COLO668 (cell line): ENCODE results near the gene SPACA5.
"Not testable (repeated sequence)": the region's sequence is repeated elsewhere in the genome, so short reads cannot be mapped to it uniquely, and the experiment has no call there.

Experiments
- DNase-seq: peaks from one replicate; lab custom pipeline; 2025; ENCODE audit not compliant: unreplicated experiment; lab: John Stamatoyannopoulos, UW

SPACA5 gene

DNA sequence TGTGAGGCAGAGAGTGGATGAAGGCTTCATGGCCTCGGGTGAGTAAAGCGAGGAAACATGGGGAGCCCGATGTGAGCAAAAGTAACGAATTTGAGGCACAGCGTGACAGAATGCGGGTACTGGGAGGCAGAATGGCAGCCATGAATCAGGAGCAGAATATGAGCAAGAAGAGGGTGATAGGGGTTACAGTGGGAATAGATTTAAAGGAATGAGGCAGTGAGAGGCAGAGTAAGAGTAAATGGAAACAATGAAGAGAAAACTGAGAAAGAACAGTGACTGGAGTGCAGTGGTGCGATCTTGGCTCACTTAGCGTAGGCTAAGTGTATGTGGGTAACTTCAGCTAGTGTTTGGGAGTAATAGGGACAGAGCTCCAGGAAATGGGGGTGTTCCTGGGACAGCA, at the start of gene SPACA5:
SPACA5 (plus strand) TSS at position 301 of the 400 bp plus-strand sequence. CDS start 815 bp downstream, outside the sequence.
- not testable (repeated sequence) for DNase-seq

DNA sequence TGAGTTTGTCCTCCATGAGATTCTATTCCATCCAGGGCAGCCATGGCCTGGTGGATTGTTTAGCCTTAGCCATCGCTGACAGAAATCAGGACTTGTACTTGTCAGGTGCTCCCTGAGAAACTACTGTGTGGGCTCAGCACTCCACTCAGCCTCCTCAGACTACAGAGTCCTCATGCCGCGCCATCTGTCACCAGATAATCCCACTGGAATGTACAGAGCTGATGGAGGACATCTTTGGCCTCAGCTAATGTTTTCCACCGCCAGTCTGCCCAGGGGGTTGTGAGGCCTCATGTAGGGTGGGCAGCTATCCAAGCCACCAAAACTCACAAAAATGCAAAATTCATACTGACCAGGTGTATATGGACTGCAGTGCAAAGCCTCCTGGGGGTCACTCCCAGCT, 48.6 kb upstream of the SPACA5 start:
- not testable (repeated sequence) for DNase-seq

DNA sequence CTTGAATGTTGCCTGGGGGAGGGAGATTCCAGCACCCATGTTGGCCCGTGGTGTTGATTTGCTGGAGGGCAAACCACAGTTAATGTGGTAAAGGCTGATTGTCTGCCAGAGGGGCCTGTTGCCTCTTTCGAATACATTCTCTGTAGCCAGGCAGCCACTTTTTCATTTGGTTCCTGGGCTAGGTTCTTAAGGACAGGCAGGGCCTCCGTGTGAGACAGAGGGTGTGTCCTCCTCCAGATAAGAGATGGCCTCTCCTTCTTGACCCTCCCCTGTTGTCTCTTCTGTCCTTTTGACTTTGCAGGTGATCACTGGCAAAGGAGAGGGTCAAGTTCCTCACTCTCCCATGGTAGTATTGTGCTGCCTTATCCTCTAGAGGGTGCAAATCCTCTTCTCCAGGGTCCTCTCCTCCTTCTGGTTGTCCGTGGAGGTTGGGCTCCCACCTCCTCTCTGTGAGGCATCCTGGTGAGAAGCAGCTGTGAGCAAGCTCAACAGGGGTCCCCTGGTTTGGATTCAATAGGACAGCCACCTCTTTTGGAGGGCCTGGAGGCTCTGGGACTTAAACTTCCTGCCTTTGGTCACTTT, 47.9 kb upstream of the SPACA5 start:
- no peak for DNase-seq

DNA sequence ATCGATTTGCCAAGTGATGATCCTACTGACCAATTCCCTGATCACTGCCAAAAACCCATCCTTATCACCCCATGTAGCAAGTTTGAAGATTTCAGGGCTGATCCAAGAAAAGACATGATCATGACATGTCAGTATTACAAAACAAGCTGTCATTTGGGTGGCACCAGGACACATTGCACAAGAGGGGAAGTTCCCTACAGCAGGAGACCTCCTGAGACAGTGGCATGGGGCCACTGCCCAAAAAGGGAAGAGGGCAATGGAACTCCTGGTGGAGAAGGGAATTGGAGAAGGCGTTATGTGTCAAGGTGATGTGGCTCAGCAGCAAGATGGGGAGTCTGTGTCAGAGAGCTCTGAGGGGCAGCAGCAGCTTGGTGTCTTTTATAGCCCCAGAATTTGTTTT, 46.4 kb upstream of the SPACA5 start:
- no peak for DNase-seq

DNA sequence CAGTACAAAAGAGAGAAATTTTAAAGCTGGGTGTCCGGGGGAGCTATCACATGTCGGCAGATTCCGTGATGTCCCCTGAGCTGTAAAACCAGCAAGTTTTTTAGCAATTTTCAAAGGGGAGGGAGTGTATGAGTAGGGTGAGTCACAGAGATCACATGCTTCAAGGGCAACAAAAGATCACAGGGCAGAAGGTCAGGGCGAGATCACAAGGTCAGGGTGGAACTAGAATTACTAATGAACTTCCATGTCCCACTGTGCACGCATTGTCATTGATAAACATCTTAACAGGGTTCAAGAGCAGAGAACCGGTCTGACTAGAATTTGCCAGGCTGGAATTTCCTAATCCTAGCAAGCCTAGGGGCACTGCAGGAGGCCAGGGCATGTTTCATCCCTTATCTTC, 45.0 kb upstream of the SPACA5 start:
- DNase-seq: not testable (repeated sequence)

DNA sequence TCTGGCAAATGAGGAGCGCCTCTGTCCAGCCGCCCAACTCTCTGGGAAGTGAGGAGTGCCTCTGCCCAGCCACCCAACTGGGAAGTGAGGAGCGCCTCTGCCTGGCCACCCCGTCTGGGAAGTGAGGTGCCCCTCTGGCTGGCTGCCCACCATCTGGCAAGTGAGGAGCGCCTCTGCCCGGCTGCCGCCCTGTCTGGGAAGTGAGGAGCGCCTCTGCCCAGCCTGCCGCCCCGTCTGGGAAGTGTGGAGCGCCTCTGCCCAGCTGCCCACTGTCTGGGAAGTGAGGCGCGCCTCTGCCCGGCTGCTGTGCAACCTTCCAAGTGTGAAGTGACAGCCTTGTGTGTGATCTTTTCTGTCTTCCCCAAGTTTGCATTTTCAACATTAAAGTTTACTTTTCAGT, 41.3 kb upstream of the SPACA5 start:
- DNase-seq: not testable (repeated sequence)

DNA sequence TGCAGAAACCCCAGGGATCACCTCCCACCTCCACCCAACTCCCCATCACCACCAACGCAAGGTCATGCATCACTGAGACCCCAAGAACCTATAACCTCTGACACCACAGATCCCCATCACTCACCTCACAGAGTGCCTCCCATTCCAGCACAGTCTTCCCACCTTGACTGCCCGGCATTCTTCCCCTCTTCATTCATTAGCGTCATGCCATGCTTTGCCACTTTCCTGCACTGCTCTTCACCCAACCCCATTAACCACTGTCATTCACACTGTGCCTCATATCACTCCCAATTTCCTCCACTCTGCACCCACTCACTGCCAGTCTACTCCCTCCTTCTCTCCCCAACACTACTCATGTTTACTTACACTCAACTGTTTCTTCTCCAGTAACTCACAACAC, 33.6 kb upstream of the SPACA5 start:
- no peak for DNase-seq

DNA sequence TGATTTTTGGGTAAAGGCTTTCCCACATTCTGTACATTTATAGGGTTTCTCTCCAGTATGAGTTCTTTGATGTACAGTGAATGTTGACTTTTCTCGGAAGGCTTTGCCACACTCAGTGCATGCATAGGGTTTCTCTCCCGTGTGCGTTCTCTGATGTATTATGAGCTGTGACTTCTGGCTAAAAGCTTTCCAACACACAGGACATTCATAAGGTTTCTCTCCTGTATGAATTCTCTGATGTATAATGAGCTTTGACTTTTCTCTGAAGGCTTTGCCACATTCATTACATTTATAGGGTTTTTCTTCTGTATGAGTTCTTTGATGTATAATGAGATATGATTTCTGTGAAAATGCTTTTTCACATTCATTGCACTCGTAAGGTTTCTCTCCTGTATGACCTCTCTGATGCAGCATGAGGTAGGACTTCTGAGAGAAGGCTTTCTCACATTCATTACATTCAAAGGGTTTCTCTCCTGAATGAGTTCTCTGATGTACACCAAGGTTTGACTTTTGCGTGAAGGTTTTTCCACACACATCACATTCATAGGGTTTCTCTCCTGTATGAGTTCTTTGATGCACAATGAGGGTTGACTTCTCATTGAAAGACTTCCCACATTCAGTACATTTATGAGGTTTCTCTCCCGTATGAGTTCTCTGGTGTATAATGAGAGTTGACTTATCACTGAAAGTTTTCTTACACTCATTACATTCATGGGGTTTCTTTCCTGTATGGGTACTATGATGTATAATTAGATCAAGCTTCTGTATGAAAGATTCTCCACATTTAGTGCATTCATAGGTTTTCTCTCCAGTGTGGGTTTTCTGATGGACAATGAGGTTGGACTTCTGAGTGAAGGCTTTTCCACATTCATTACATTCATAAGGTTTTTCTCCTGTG, 30.3 kb upstream of the SPACA5 start:
- no peak for DNase-seq

DNA sequence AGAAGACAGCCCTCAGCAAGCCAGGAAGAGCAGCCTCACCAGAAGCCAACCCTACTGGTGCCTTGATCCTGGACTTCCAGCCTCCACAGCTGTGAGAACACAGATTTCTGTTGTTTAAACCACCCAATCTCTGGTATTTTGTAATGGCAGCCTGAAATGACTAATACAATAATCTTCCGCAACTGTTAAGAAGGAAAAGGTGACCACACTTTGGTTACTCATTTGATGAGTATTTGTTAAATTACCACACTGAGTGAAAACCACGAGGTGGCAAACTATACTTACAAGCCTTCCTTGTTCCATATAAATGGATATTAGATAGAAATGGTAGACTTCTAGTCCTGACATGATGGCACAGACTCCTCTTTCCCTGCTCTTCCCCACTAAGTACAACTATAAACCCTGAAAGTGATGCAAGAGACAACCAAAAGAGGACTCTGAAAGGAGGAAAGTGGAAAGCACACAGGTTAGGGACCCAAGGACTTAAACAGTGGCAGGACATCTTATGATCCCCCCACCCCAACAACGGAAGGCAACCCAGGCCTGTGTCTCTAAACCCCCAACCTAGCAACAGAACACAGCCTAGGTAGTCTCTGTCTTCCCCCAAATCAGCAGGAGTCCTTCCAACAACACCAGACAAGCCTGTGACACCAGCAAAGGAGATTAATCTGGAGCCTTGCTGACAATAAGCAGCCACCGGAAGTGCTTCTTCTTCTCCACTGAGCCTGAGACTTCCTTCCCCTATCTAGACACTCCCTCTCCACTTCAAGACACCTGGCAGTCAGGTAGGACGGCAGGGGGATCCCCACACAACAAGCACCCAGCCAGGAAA, 15.3 kb upstream of the SPACA5 start:
- DNase-seq: no peak

DNA sequence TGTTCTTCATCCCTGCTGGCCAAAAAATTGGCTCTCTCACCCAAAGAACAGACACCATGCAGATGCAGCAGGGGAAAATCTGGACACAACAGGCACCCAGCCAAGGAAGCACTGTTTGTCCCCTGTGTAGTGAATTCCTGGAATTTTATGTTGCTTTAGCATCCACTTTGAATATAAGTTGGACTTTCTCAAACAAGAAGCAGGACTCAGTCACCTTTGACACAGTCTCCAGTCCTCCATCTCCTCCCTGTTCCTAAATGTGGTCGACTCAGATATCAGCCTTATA, 14.8 kb upstream of the SPACA5 start:
- no peak for DNase-seq

DNA sequence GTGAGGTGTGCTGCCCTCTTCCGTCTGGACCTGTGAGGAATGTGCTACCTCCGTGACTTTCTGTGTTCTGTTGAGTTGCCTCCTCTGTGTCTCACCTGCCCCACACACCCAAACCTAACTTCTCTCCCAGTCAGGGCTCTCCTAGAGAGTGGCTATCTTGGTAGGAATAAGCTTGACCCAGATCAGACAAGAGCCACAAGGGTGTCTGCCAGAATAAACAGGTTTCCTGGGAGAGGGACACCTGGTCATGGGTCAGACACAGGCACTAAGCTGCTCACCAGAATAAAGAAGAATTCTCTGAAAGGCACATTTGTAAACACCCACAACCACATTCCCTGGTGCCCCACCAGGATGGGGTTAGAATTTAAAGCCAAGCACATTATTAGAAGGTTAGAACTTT, 14.1 kb upstream of the SPACA5 start:
- no peak for DNase-seq

DNA sequence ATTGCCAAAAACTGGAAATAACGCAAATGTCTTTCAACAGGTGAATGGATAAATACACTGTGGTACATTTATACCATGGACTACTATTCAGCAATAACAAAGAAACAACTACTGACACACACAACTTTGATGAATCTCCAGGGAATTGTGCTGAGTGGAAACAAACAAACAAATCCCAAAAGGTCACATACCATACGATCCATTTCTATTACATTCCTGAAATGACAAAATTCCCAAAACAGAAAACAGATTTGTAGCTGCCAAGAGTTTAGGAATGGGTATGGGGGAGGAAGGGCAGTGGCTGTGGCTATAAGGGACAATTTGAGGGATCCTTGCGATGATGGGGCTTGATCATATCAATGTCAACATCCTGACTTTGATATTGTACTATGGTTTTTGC, 5.5 kb upstream of the SPACA5 start:
- no peak for DNase-seq

DNA sequence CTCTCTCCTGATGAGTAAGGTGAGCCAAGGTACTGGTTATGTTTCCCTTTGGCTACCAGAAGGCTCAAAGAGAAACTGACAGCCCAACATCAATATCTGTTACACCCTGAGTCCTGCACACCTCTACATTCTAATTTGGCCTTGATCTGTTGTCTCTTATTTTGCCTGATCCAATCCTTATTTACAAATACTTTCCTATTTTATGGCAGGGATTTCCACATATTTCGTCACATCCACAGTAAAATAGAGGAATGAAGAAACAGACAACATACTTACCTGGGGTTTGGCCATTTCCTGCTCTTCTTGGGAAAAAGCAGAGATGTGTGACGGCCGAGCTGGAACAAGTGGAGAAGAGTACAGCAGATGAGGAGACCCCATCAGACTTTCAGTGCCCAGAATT, 4.5 kb upstream of the SPACA5 start:
- no peak for DNase-seq

DNA sequence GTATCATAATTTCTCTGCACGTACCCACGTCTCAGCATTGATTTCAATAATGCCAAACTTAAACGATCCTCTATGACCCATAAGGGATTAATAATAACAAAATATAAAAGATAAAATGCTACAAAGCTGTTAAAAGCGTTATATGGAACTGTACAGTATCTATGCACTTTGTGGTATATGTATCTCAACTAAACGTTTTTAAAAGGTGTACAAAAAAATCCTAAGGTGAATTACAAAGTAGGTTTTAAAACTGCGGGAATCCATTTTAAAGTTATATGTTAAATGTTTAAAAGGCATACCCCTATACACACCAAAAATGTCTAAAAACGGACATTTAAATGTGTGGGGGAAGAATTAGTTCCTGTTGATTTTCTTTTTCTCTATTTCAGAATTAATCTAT, 3.9 kb upstream of the SPACA5 start:
- DNase-seq: no peak

DNA sequence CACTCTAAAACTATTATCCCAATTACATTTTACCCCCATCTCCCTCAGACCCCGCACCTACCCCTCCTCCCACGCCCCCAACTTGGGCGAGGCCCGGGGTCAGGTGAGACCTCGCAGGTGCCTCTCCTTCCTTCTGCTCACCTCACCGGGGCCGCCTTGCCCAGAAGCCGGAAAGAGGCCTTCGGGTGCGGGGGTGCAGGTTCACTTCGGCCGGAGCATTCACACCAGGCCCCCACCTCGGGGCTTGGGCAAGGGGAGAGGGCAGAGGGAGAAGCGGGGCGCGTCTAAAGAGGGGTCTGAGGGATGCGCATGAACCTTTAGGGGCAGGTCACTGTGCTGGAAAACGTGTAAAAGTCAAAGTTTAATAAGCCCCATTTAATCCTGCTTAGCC, 3.4 kb upstream of the SPACA5 start:
- peak; percentile 20 for DNase-seq

DNA sequence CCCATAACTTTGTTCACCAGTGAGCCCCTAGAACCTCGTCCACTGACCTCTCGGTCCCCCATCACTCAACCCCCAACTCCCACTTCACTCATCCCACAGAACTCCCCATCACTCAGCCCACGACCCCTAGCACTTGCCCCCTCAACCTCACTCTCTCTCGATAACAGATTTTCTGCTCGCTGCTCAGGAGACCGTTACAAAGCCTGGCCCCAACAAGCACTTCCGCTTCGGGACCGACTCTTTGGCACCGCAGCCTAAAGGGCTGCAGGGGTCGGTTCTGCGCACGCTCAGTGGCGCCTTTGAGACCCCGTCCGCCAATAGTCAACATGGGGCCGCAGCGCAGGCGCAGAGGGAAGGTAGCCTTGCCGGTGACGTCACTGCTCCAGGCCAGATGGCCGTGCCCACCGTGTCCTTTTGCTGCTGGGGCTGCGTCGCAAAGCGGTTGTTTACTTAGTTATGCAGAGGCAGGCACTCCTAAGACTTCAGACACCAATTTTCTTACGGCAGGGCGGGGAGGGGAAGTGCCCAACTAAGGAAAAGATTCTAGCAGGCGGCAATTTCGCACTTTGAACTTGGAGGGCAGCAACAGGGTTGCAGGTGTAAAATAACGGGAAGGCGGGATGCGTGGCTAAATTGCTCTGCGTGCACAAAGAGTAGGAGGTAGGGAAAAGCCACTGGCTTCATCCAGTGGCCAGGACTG, 2.9 kb upstream of the SPACA5 start, which contains the start of gene ZNF182:
ZNF182 (minus strand) TSS at position 232 of the 700 bp plus-strand sequence. CDS start 1,380 bp downstream, outside the sequence.
- peak; percentile 96 for DNase-seq

DNA sequence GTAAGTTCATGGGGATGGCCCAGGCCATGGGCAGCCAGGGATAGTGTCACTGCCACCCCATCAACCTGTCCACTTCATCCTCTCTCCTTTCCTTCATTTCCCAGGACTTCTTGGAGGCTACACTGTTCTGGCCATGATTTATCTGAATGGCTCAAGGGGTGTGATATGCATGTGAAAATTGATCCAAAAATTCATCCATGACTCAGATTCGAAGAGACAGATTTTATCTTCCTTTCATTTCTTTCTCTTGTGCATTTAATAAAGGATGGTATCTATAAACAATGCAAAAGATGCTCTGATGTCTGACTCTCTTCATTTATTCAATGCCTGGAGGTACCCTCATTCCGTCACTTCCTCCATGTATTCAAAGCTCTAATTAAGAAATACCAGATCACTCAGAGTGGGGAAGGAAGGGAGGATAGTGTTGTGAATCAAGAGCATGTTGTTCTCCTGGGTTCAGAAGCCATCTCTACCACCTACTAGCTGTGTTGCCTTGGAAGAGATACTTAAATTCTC, 2.7 kb downstream of the SPACA5 start:
- not testable (repeated sequence) for DNase-seq

DNA sequence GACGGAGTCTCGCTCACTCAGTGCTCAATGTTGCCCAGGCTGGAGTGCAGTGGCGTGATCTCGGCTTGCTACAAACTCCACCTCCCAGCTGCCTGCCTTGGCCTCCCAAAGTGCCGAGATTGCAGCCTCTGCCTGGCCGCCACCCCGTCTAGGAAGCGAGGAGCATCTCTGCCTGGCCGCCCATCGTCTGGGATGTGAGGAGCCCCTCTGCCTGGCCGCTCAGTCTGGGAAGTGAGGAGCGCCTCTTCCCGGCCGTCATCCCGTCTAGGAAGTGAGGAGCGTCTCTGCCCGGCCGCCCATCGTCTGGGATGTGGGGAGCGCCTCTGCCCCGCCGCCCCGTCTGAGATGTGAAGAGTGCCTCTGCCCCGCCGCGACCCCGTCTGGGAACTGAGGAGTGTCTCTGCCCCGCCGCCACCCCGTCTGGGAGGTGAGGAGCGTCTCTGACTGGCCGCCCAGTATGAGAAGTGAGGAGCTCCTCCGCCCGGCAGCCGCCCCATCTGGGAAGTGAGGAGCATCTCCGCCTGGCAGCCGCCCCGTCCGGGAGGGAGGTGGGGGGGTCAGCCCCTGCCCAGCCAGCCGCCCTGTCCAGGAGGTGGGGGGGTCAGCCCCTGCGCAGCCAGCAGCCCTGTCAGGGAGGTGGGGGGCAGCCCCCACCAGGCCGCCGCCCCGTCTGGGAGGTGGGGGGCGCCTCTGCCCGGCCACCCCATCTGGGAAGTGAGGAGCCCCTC, 10.0 kb downstream of the SPACA5 start:
- not testable (repeated sequence) for DNase-seq

DNA sequence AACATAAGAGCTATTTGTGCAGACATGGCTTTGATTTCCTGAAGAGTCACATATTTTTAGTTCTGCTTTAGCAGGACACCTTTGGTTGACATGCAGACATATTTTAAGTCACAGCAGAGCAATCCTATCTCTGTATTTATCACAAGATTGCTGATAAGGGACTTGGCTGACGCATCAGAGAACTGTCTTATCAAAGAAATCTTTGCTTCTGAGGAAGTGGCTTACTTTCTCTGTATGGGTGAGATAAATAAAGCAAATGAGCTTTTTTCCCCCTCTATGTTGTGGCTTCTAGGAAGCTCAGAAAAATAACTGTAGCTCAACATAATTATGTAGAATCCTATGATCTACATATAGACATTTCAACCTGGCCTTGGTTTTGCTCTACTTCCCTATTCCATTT, 13.1 kb downstream of the SPACA5 start:
- DNase-seq: not testable (repeated sequence)

DNA sequence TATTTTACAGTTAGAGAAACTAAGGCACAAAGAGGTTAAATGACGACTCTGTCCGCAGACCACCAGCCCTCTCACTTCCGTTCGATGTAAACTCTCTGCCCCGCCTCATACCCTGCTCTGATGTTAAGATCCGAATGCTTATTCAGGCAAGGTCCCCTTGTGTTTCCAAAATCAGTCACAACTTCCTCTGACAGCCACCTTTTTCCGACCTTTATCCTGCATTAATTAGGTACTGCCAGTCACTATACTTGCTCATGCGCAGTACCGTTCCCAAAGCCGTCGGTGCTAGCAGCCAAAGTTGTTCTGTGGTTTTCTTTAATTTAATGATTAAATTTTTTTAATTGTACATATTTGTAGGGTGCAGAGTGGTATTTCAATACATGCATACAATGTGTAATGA, 13.7 kb downstream of the SPACA5 start:
- not testable (repeated sequence) for DNase-seq
